Measurements from ENCODE around the gene COPS9. TPM values are rescaled to one million over a fixed set of nuclear protein-coding genes. Genes with fewer than 3 reads are reported as not detected.

COPS9 gene
- polyA plus RNA-seq, 3 donors from 2014 or later = 294 to 465 (median 356) TPM

GRCh38 chr2:240147911-240148587, 11.9 kb upstream of the COPS9 start:
- H3K27me3 Mint-ChIP-seq (ENCODE audit: low read depth in 3 of 3) = peaks cover 2 to 12% (median 5%) of the 10 kb centered on the region in 3 donors
- H3K36me3 Mint-ChIP-seq = no peaks in the 10 kb centered on the region
- H3K4me1 Mint-ChIP-seq = no peaks in the 10 kb centered on the region
- no peak overlapping the region for H3K27ac Mint-ChIP-seq
- no peak overlapping the region for H3K4me3 Mint-ChIP-seq
- H3K9me3 Mint-ChIP-seq = no peaks in the 10 kb centered on the region
- no peak for DNase-seq

- no peak overlapping the region for H3K4me3 Mint-ChIP-seq
- H3K27me3 Mint-ChIP-seq (ENCODE audit: low read depth in 3 of 3) = peaks cover 2 to 10% (median 4%) of the 10 kb centered on the region in 3 donors
- DNase-seq = no peak
- H3K9me3 Mint-ChIP-seq = no peaks in the 10 kb centered on the region
- H3K4me1 Mint-ChIP-seq = no peaks in the 10 kb centered on the region
- H3K36me3 Mint-ChIP-seq = no peaks in the 10 kb centered on the region
- peak overlapping the region in 2 of 6 donors; percentile 61 to 91 for H3K27ac Mint-ChIP-seq
These were observed 11.3 kb upstream of the COPS9 start for GRCh38 chr2:240147382-240147781.

GRCh38 chr2:240146627-240147278, 10.6 kb upstream of the COPS9 start:
- Mint-ChIP-seq H3K36me3 (no peaks in the 10 kb centered on the region), H3K27ac (no peak overlapping the region)

GRCh38 chr2:240146141-240146561, 10.0 kb upstream of the COPS9 start:
- no peak overlapping the region for H3K27ac Mint-ChIP-seq
- peaks cover 0 to 2% (median 0%) of the 10 kb centered on the region in 6 donors for H3K9me3 Mint-ChIP-seq
- H3K4me3 Mint-ChIP-seq = no peak overlapping the region
- DNase-seq = no peak
- peaks cover 0 to 4% (median 2%) of the 10 kb centered on the region in 3 donors for H3K27me3 Mint-ChIP-seq (ENCODE audit: low read depth in 3 of 3)
- no peaks in the 10 kb centered on the region for H3K4me1 Mint-ChIP-seq
- H3K36me3 Mint-ChIP-seq = no peaks in the 10 kb centered on the region

More at GRCh38 chr2:240146627-240147278, 10.6 kb upstream of the COPS9 start:
- Mint-ChIP-seq H3K27me3 (ENCODE audit: low read depth in 3 of 3) (peaks cover 2 to 7% (median 4%) of the 10 kb centered on the region in 3 donors), H3K4me1 (no peaks in the 10 kb centered on the region), H3K4me3 (no peak overlapping the region), H3K9me3 (peaks cover 0 to 2% (median 0%) of the 10 kb centered on the region in 6 donors)
- DNase-seq = no peak

GRCh38 chr2:240145461-240145860, 9.4 kb upstream of the COPS9 start:
- H3K9me3 Mint-ChIP-seq = peaks cover 0 to 2% (median 0%) of the 10 kb centered on the region in 6 donors
- no peak for DNase-seq
- no peak overlapping the region for H3K27ac Mint-ChIP-seq
- no peaks in the 10 kb centered on the region for H3K36me3 Mint-ChIP-seq
- no peaks in the 10 kb centered on the region for H3K4me1 Mint-ChIP-seq
- H3K4me3 Mint-ChIP-seq = no peak overlapping the region
- peaks cover 0 to 4% (median 2%) of the 10 kb centered on the region in 3 donors for H3K27me3 Mint-ChIP-seq (ENCODE audit: low read depth in 3 of 3)

GRCh38 chr2:240144649-240145261, 8.7 kb upstream of the COPS9 start:
- Mint-ChIP-seq H3K27me3 (ENCODE audit: low read depth in 3 of 3) (peaks cover 0 to 4% (median 2%) of the 10 kb centered on the region in 3 donors), H3K9me3 (peaks cover 0 to 2% (median 0%) of the 10 kb centered on the region in 6 donors), H3K36me3 (no peaks in the 10 kb centered on the region), H3K4me1 (no peaks in the 10 kb centered on the region), H3K27ac (no peak overlapping the region), H3K4me3 (no peak overlapping the region)
- no peak for DNase-seq

GRCh38 chr2:240143801-240144648, 7.9 kb upstream of the COPS9 start:
- Mint-ChIP-seq H3K9me3 (peaks cover 0 to 2% (median 0%) of the 10 kb centered on the region in 6 donors), H3K27ac (no peak overlapping the region), H3K27me3 (ENCODE audit: low read depth in 3 of 3) (peaks cover 0 to 4% (median 2%) of the 10 kb centered on the region in 3 donors), H3K36me3 (no peaks in the 10 kb centered on the region), H3K4me3 (no peak overlapping the region), H3K4me1 (no peaks in the 10 kb centered on the region)
- peak; percentile 73 to 75 (median 73) for DNase-seq

GRCh38 chr2:240143276-240143675, 7.2 kb upstream of the COPS9 start:
- no peak overlapping the region for H3K27ac Mint-ChIP-seq
- H3K27me3 Mint-ChIP-seq (ENCODE audit: low read depth in 3 of 3) = peaks cover 0 to 2% (median 0%) of the 10 kb centered on the region in 3 donors
- DNase-seq = no peak
- no peak overlapping the region for H3K4me3 Mint-ChIP-seq
- no peaks in the 10 kb centered on the region for H3K4me1 Mint-ChIP-seq
- H3K9me3 Mint-ChIP-seq = peaks cover 0 to 2% (median 0%) of the 10 kb centered on the region in 6 donors
- H3K36me3 Mint-ChIP-seq = no peaks in the 10 kb centered on the region

- no peaks in the 10 kb centered on the region for H3K36me3 Mint-ChIP-seq
- peaks cover 0 to 2% of the 10 kb centered on the region in 2 donors for H3K4me1 Mint-ChIP-seq
- peaks cover 0 to 2% (median 0%) of the 10 kb centered on the region in 3 donors for H3K27me3 Mint-ChIP-seq (ENCODE audit: low read depth in 3 of 3)
- no peak overlapping the region for H3K4me3 Mint-ChIP-seq
- no peak for DNase-seq
- peaks cover 0 to 2% (median 0%) of the 10 kb centered on the region in 6 donors for H3K9me3 Mint-ChIP-seq
- no peak overlapping the region for H3K27ac Mint-ChIP-seq
These were observed 6.8 kb upstream of the COPS9 start for GRCh38 chr2:240142859-240143258.

- Mint-ChIP-seq H3K27ac (no peak overlapping the region), H3K36me3 (no peaks in the 10 kb centered on the region), H3K4me3 (no peak overlapping the region), H3K4me1 (peaks cover under 1 to 2% of the 10 kb centered on the region in 2 donors), H3K27me3 (ENCODE audit: low read depth in 3 of 3) (peaks cover 0 to 2% (median 0%) of the 10 kb centered on the region in 3 donors), H3K9me3 (peaks cover 0 to 2% (median 0%) of the 10 kb centered on the region in 6 donors)
- DNase-seq = no peak
These were observed 6.2 kb upstream of the COPS9 start for GRCh38 chr2:240142256-240142775.

- Mint-ChIP-seq H3K27ac (no peak overlapping the region), H3K36me3 (no peaks in the 10 kb centered on the region), H3K9me3 (peaks cover 0 to 2% (median 0%) of the 10 kb centered on the region in 6 donors), H3K27me3 (ENCODE audit: low read depth in 3 of 3) (peaks cover 0 to 2% (median 0%) of the 10 kb centered on the region in 3 donors), H3K4me3 (no peak overlapping the region), H3K4me1 (peaks cover 6% of the 10 kb centered on the region in 2 donors)
- DNase-seq = no peak
These were observed 5.6 kb upstream of the COPS9 start for GRCh38 chr2:240141736-240142135.

GRCh38 chr2:240140920-240141319, 4.8 kb upstream of the COPS9 start:
- no peak overlapping the region for H3K27ac Mint-ChIP-seq
- DNase-seq = no peak

GRCh38 chr2:240140511-240140910, 4.4 kb upstream of the COPS9 start, which contains the start of gene OTOS:
Gene OTOS, minus strand, starts transcription at chr2:240140658. Its CDS starts 332 bp downstream, at chr2:240140326.
- H3K27me3 Mint-ChIP-seq (ENCODE audit: low read depth in 3 of 3) = peaks cover 0 to 3% (median under 1%) of the 10 kb centered on the region in 3 donors
- H3K4me3 Mint-ChIP-seq = no peak within 1 kb of the TSS
- H3K9me3 Mint-ChIP-seq = peaks cover 0 to 2% (median 0%) of the 10 kb centered on the region in 6 donors
- no peaks in the 10 kb centered on the region for H3K36me3 Mint-ChIP-seq
- no peak within 1 kb of the TSS for H3K27ac Mint-ChIP-seq
- DNase-seq = no peak
- H3K4me1 Mint-ChIP-seq = peaks cover 8 to 9% of the 10 kb centered on the region in 2 donors

More at GRCh38 chr2:240140920-240141319, 4.8 kb upstream of the COPS9 start:
- H3K4me3 Mint-ChIP-seq = no peak overlapping the region
- peaks cover 6% of the 10 kb centered on the region in 2 donors for H3K4me1 Mint-ChIP-seq
- H3K9me3 Mint-ChIP-seq = peaks cover 0 to 2% (median 0%) of the 10 kb centered on the region in 6 donors
- H3K27me3 Mint-ChIP-seq (ENCODE audit: low read depth in 3 of 3) = peaks cover 0 to 2% (median 0%) of the 10 kb centered on the region in 3 donors
- H3K36me3 Mint-ChIP-seq = no peaks in the 10 kb centered on the region
